Parathyroid adenoma (tissue), 2 donors: ENCODE data around the gene NRSN2.

Source experiments
- H2AFZ ChIP-seq: fragments of 300-600 bp; sonication (generic); one replicate; pipeline ENCODE4 v1.7.0; 2017; ENCODE audit warnings: antibody characterized with exemption, mild to moderate bottlenecking
- H3K27ac ChIP-seq: fragments of 300-600 bp; sonication (generic); one replicate; pipeline ENCODE4 v1.7.0; 2017
- H3K27me3 ChIP-seq: fragments of 300-600 bp; sonication (generic); one replicate; pipeline ENCODE4 v1.7.0; 2017; ENCODE audit warnings: low read length; ENCODE audit not compliant: control insufficient read depth, insufficient read depth
- H3K36me3 ChIP-seq: fragments of 300-600 bp; sonication (generic); one replicate; pipeline ENCODE4 v1.7.0; 2017; ENCODE audit warnings: low read length; ENCODE audit not compliant: control insufficient read depth, insufficient read depth
- H3K4me1 ChIP-seq: fragments of 300-600 bp; sonication (generic); one replicate; pipeline ENCODE4 v1.7.0; 2017; ENCODE audit warnings: control low read depth
- H3K4me2 ChIP-seq: fragments of 300-600 bp; sonication (generic); one replicate; pipeline ENCODE4 v1.7.0; 2017; ENCODE audit warnings: low read length
- H3K4me3 ChIP-seq: fragments of 300-600 bp; sonication (generic); one replicate; pipeline ENCODE4 v1.7.0; 2017; ENCODE audit warnings: low read depth, low read length
- H3K79me2 ChIP-seq: fragments of 300-600 bp; sonication (generic); one replicate; pipeline ENCODE4 v1.7.0; 2017; ENCODE audit warnings: control low read depth
- H3K9ac ChIP-seq: fragments of 300-600 bp; sonication (generic); one replicate; pipeline ENCODE4 v1.7.0; 2017; ENCODE audit warnings: mild to moderate bottlenecking
- H3K9me3 ChIP-seq: fragments of 300-600 bp; sonication (generic); one replicate; pipeline ENCODE4 v1.7.0; 2017; ENCODE audit warnings: low read length; ENCODE audit not compliant: control insufficient read depth
- TF ChIP-seq, protein P1 (sequence below): fragments of 300-600 bp; sonication (generic); IDR thresholded peaks from one replicate; pipeline ENCODE4 v1.7.0; 2017; ENCODE audit warnings: antibody characterized with exemption, mild to moderate bottlenecking
- donor health status: primary hyperparathyroidism.

NRSN2 gene

DNA sequence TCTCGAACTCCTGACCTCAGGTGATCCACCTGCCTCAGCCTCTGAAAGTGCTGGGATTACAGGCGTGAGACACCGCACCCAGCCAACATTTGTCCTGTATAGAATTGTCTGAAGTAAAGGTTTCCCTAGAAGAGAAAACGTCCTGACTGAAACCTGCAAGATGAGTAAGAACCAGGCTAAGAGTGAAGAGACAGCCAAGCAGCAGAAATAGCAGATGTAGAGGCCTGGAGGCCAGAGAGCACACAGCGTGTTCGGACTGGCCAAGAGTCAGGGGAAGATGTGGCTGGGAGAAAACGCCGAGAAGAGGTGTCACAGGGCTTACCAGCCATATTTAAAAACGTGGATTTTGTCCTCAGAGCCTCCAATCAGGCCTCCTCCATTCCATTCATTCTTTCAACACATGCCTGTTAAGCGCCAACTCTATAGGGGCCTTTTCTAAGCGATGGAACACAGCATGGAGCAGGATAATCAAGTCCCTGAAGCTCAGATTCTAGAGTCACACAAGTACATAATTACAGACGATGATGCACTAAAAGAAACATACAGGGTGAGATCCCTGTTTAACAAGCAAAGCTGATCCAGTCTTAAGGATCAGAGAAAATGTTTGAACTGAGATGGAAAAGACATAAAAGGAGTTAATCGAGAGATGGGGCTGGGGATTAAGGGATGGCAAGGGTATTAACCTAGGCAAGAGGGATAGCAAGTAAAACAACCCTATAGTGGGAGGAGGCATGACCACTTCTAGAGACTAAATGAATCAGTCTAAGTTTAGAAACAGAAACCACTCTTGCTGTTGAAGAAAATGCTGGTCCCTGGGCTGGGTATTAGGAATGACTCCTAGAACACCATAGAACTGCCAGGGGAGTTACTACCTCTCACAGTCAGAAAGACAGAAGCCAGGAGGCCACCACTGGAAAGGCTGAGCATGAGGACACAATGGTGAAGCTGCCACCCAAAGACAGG is 44.7 kb upstream of the NRSN2 start:
- H3K36me3 ChIP-seq = no peaks in the 10 kb centered on the region

GRCh38 chr20:305745-306144 is 41.2 kb upstream of the NRSN2 start:
- no peak overlapping the region for H3K27ac ChIP-seq
- peaks cover 12% of the 10 kb centered on the region for H3K4me1 ChIP-seq
- TF ChIP-seq, protein P1, sequence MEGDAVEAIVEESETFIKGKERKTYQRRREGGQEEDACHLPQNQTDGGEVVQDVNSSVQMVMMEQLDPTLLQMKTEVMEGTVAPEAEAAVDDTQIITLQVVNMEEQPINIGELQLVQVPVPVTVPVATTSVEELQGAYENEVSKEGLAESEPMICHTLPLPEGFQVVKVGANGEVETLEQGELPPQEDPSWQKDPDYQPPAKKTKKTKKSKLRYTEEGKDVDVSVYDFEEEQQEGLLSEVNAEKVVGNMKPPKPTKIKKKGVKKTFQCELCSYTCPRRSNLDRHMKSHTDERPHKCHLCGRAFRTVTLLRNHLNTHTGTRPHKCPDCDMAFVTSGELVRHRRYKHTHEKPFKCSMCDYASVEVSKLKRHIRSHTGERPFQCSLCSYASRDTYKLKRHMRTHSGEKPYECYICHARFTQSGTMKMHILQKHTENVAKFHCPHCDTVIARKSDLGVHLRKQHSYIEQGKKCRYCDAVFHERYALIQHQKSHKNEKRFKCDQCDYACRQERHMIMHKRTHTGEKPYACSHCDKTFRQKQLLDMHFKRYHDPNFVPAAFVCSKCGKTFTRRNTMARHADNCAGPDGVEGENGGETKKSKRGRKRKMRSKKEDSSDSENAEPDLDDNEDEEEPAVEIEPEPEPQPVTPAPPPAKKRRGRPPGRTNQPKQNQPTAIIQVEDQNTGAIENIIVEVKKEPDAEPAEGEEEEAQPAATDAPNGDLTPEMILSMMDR = no peak
- H2AFZ ChIP-seq = no peak overlapping the region
- H3K4me3 ChIP-seq = no peak overlapping the region
- no peak overlapping the region for H3K4me2 ChIP-seq
- no peaks in the 10 kb centered on the region for H3K9me3 ChIP-seq
- H3K79me2 ChIP-seq = peaks cover 20% of the 10 kb centered on the region
- no peak overlapping the region for H3K9ac ChIP-seq
- H3K27me3 ChIP-seq = no peaks in the 10 kb centered on the region
- no peaks in the 10 kb centered on the region for H3K36me3 ChIP-seq

More for the DNA sequence above, 44.7 kb upstream of the NRSN2 start:
- Histone ChIP-seq H2AFZ (no peak overlapping the region), H3K27ac (no peak overlapping the region), H3K4me1 (peaks cover 23% of the 10 kb centered on the region), H3K4me3 (no peak overlapping the region), H3K79me2 (peaks cover 35% of the 10 kb centered on the region), H3K27me3 (no peaks in the 10 kb centered on the region), H3K9ac (no peak overlapping the region), H3K9me3 (no peaks in the 10 kb centered on the region), H3K4me2 (no peak overlapping the region)
- TF ChIP-seq, protein P1 = no peak

DNA sequence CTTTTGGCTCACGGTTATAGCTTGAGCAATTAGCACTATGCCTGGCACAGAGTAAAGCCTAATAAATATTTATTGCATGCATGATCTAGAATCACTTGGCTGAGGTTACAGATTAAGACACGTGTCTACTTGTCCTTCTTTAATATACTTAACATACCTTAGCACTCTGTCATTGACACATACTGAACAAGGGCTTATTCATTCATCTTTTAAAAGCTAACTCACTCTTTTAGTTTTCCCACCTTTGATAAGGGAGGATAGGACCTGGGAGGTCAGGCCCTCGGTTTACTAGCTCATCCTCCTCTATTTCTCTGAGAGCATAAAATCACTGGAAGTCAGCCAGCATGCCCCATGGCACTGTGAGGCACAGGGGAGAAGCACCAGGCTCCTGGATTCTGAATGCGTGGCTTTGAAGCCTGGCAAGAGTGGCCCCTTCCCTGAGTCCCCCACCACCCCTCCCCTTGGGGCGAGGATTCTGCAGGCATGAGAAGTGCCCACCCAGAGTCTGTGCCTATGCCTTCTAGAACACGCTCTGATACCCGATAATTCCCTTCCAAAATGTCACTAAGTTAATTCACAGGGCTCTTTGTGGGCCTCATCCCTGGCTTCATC is 38.4 kb upstream of the NRSN2 start:
- Histone ChIP-seq H3K4me2 (no peak overlapping the region), H3K79me2 (peaks cover 2% of the 10 kb centered on the region), H3K27ac (no peak overlapping the region), H3K36me3 (no peaks in the 10 kb centered on the region), H3K27me3 (no peaks in the 10 kb centered on the region), H3K9me3 (no peaks in the 10 kb centered on the region), H2AFZ (peak overlapping the region; percentile 16), H3K9ac (no peak overlapping the region), H3K4me1 (peaks cover 9% of the 10 kb centered on the region), H3K4me3 (no peak overlapping the region)
- TF ChIP-seq, protein P1 = no peak

- H3K9ac ChIP-seq = peak overlapping the region; percentile 31
- H3K36me3 ChIP-seq = no peaks in the 10 kb centered on the region
- H3K4me1 ChIP-seq = peaks cover 9% of the 10 kb centered on the region
- H2AFZ ChIP-seq = peak overlapping the region; percentile 91
- H3K27ac ChIP-seq = peak overlapping the region; percentile 91
- H3K27me3 ChIP-seq = no peaks in the 10 kb centered on the region
- no peaks in the 10 kb centered on the region for H3K9me3 ChIP-seq
- peak overlapping the region; percentile 97 for H3K4me2 ChIP-seq
- peaks cover 2% of the 10 kb centered on the region for H3K79me2 ChIP-seq
- peak overlapping the region; percentile 86 for H3K4me3 ChIP-seq
- TF ChIP-seq, protein P1 = no peak
These were observed 37.5 kb upstream of the NRSN2 start for GRCh38 chr20:309306-309840.
